GM18867 (cell line): ENCODE measurements around the gene EDC3.

Experiments
- ATAC-seq: cut with Tn5 transposase; IDR thresholded peaks from one replicate; pipeline ENCODE4 v1.9.1; 2021; ENCODE audit warnings: mild to moderate bottlenecking, moderate library complexity; ENCODE audit not compliant: unreplicated experiment

Gene EDC3

DNA sequence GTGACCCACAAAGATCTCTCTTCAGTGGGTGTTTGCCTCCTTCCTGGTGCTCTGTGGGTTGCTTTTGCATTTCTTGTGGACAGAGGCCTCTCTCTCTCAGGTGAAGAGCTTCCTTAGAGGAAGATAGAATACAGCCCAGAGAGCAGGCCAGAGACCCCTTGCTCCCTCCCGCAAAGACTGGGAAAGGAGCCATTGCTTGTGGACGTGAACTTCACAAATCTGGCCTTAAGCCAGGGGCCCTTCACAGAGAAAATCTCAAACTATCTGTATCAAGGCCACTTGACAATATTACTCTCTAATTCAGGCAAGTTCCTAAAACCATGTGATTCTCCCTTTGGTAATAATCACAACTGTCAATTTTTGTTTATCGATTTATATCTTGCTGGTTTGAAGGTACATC is 110.6 kb downstream of the EDC3 start:
- no peak for ATAC-seq

DNA sequence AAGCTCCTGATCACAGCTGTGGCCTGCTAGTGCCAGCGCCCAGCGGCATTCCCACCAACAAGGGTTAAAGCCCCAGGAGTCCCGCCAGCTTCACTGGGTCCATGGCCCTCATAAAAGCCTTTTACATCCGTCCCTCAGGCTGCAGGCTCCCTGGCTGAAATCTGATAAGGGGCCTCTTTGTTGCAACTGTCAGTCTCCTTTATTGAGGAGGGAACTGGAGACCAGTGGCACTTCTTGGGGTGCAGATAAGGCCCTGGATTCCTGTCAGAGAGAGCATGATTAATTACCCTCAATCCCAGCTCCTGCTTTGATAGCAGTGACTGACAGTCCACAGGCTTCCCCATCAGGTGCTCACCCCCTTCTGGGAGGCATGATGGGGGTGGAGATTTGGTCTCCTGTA is 111.0 kb downstream of the EDC3 start:
- no peak for ATAC-seq

DNA sequence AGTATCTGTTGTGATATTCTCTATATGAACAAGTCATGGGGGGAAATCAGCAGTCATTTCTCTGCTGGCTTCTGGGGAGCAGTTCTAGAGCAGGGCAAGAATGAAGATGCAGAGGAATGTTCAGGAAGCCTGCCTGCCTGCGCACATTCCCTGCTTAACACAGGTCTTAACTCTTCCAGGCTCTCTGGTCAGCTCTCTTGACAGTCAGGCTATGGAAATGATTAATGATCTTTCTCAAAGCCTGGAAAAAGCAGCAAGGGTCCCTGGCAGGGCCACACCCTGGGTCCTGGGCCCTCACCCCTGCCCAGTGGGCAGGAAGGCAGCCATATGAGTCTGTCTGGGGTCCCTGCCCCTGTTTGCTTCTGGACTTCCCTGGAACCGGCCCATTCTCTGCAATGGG is 111.6 kb downstream of the EDC3 start:
- ATAC-seq: no peak
